Stomach (tissue), 9 donors: ENCODE measurements around the gene DENND4B. TPM values are rescaled to one million over a fixed set of nuclear protein-coding genes. Genes with fewer than 3 reads are reported as not detected.

Source experiments
- DNase-seq, 2 donors: peaks; one replicate each; pipeline versions ENCODE4 v3.0.0 to v3.0.0-alpha.2; 2013 to 2019
- H3K27ac ChIP-seq, 5 donors: fragments of 200-600 bp in 4 of 5; sonication (generic) in 4 of 5; one replicate each; pipeline ENCODE4 v1.5.1; 2013 to 2019; ENCODE audit warnings: mild to moderate bottlenecking in 1 of 5, moderate library complexity in 1 of 5
- H3K27me3 ChIP-seq, 3 donors: fragments of 200-600 bp; sonication (generic); one replicate each; pipeline ENCODE4 v1.5.1; 2017 to 2019; ENCODE audit warnings: mixed run types in 1 of 3
- H3K36me3 ChIP-seq, 4 donors: fragments of 200-600 bp; sonication (generic); 1 replicate in 3 of 4; 2 replicates in 1 of 4; pipeline ENCODE4 v1.5.1; 2016 to 2019
- H3K4me1 ChIP-seq, 4 donors: fragments of 200-600 bp; sonication (generic); one replicate each; pipeline ENCODE4 v1.5.1; 2016 to 2019
- H3K4me3 ChIP-seq, 4 donors: fragments of 200-600 bp; sonication (generic) in 3 of 4; one replicate each; pipeline ENCODE4 v1.5.1; 2016 to 2019; ENCODE audit warnings: mild to moderate bottlenecking in 1 of 4
- H3K9me3 ChIP-seq, 4 donors: fragments of 200-600 bp; sonication (generic); one replicate each; pipeline ENCODE4 v1.5.1; 2016 to 2019
- CTCF ChIP-seq, 7 experiments: fragments of 450-650 bp in 4 of 7; fragments of 200-600 bp in 3 of 7; sonication (generic) in 3 of 7; IDR thresholded peaks; one replicate each; pipeline ENCODE4 v1.5.1; 2016 to 2019; ENCODE audit warnings: antibody characterized with exemption in 7 of 7, control low read depth in 2 of 7, mild to moderate bottlenecking in 1 of 7
- EP300 ChIP-seq: sonication (generic); formaldehyde crosslinking; IDR thresholded peaks from one replicate; pipeline ENCODE4 v1.6.1; 2017; ENCODE audit warnings: antibody characterized with exemption
- POLR2A ChIP-seq, 4 donors: fragments of 450-650 bp; IDR thresholded peaks; one replicate each; pipeline ENCODE4 v1.6.1; 2016; ENCODE audit warnings: antibody characterized with exemption in 4 of 4, control low read depth in 2 of 4, mild to moderate bottlenecking in 1 of 4, moderate library complexity in 1 of 4
- POLR2AphosphoS5 ChIP-seq, 3 donors: sonication (generic); formaldehyde crosslinking; IDR thresholded peaks; one replicate each; pipeline ENCODE4 v1.6.1; 2016; ENCODE audit warnings: antibody characterized with exemption in 3 of 3
- WGBS, 5 donors: extraction: QIAGEN DNeasy Blood & Tissue Kit in 3 of 5; methylation state at CpG; one replicate each; pipeline versions ENCODE4 v1.1.5 to v1.1.7; 2013 to 2018; 5-methylcytosine and 5-hydroxymethylcytosine counted together
- intact Hi-C: fragments of 100-400 bp; cut with DNase I; formaldehyde crosslinking; loops from one replicate; pipeline ENCODE4 v1.15.1; 2023; ENCODE audit warnings: low total_unique reads
- polyA plus RNA-seq, 3 donors: library from polyadenylated mRNA; stranded (reverse); fragments of 200-250 nt; gene quantifications; one replicate each; pipeline ENCODE4 v1.2.3, GENCODE V29; 2013
- total RNA-seq, 5 donors: library from RNA; depleted of rRNA; stranded (reverse); fragments of >200 nt; gene quantifications; one replicate each; pipeline versions ENCODE4 v1.1.0 to v1.2.3, GENCODE V29; 2014 to 2016
- donor health status: healthy with polysubstance abuse.
- donor health status: Bipolar disorder and iron deficiency.
- donor health status: healthy.

DENND4B gene
- total and polyA plus RNA-seq, 8 donors = 11.8 to 73.0 (median 25.9) TPM

GRCh38 chr1:153938996-153939395 is 7.5 kb downstream of the DENND4B start:
- no peaks in the 10 kb centered on the region for H3K9me3 ChIP-seq
- H3K4me3 ChIP-seq = no peak overlapping the region
- H3K4me1 ChIP-seq = peaks cover 0 to 12% (median 5%) of the 10 kb centered on the region in 4 donors
- H3K27ac ChIP-seq = no peak overlapping the region
- WGBS, 5 donors = 88 to 96% (median 92%) methylated on average over 3 of the region's 3 CpGs
- intact Hi-C loops = no loop called here
- no peaks in the 10 kb centered on the region for H3K27me3 ChIP-seq
- no peak for TF ChIP-seq CTCF (IDR thresholded peaks at IDR 0.05)
- TF ChIP-seq POLR2A (IDR thresholded peaks at IDR 0.05) = no peak
- no peak for TF ChIP-seq POLR2AphosphoS5 (IDR thresholded peaks at IDR 0.05)
- no peak for TF ChIP-seq EP300
- peaks cover 66 to 96% (median 96%) of the 10 kb centered on the region in 4 donors for H3K36me3 ChIP-seq
- no peak for DNase-seq

- WGBS, 5 donors = 92 to 97% (median 97%) methylated on average over 7 to 10 of the region's 10 CpGs
- intact Hi-C loops = no loop called here
- H3K4me3 ChIP-seq = no peak overlapping the region
- DNase-seq = no peak
- no peak for TF ChIP-seq CTCF (IDR thresholded peaks at IDR 0.05)
- no peak for TF ChIP-seq EP300
- no peak for TF ChIP-seq POLR2AphosphoS5 (IDR thresholded peaks at IDR 0.05)
- no peak overlapping the region for H3K27ac ChIP-seq
- no peaks in the 10 kb centered on the region for H3K9me3 ChIP-seq
- H3K4me1 ChIP-seq = no peaks in the 10 kb centered on the region
- peaks cover 83 to 100% (median 99%) of the 10 kb centered on the region in 4 donors for H3K36me3 ChIP-seq
- no peaks in the 10 kb centered on the region for H3K27me3 ChIP-seq
These were observed 9.2 kb downstream of the DENND4B start for GRCh38 chr1:153937331-153937730.

GRCh38 chr1:153936011-153936802 is 10.3 kb downstream of the DENND4B start:
- Histone ChIP-seq H3K27me3 (no peaks in the 10 kb centered on the region), H3K9me3 (no peaks in the 10 kb centered on the region), H3K27ac (no peak overlapping the region), H3K36me3 (peaks cover 88 to 100% (median 99%) of the 10 kb centered on the region in 4 donors), H3K4me3 (no peak overlapping the region), H3K4me1 (no peaks in the 10 kb centered on the region)
- TF ChIP-seq CTCF (IDR thresholded peaks at IDR 0.05) (no peak), POLR2A (IDR thresholded peaks at IDR 0.05) (no peak), EP300 (no peak)
- intact Hi-C loops = no loop called here
- WGBS, 5 donors = 94 to 97% (median 95%) methylated on average over 12 of the region's 12 CpGs
- no peak for DNase-seq

DNA sequence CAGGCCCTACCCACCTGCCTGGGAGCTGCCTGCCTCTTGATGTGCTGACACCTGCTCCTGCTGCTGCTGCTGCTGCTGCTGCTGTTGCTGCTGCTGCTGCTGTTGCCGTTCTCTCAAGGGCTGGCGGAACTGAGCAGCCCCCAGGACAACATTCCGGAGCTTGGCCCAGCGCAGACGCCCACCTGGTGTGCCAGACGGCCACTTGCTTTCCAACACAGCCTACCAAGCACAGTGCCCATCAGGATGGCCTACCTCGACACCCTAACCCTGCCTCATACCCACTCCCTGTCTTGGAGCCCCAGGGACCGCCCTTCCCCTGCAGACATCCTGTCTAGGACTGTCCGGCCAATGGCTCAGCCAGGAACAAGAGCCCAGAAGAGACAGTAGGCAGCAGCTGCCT is 11.8 kb downstream of the DENND4B start:
- intact Hi-C loops = no loop called here
- no peak overlapping the region for H3K4me3 ChIP-seq
- no peaks in the 10 kb centered on the region for H3K27me3 ChIP-seq
- TF ChIP-seq POLR2AphosphoS5 (IDR thresholded peaks at IDR 0.05) = no peak
- TF ChIP-seq POLR2A (IDR thresholded peaks at IDR 0.05) = no peak
- no peak for TF ChIP-seq EP300
- TF ChIP-seq CTCF (IDR thresholded peaks at IDR 0.05) = no peak
- H3K36me3 ChIP-seq = peaks cover 81 to 100% (median 99%) of the 10 kb centered on the region in 4 donors
- no peaks in the 10 kb centered on the region for H3K4me1 ChIP-seq
- 94 to 97% (median 94%) methylated on average over 8 to 9 of the region's 9 CpGs for WGBS, 5 donors
- no peak for DNase-seq
- no peaks in the 10 kb centered on the region for H3K9me3 ChIP-seq
- H3K27ac ChIP-seq = no peak overlapping the region
